ENCODE measurements around the gene NIM1K. TPM values are rescaled to one million over a fixed set of nuclear protein-coding genes. Genes with fewer than 3 reads are reported as not detected.
"Not testable (repeated sequence)": the region's sequence is repeated elsewhere in the genome, so short reads cannot be mapped to it uniquely, and the experiment has no call there.

The NIM1K gene
- total RNA-seq, 1 donor from 2014 or later, result 9.0 TPM

DNA sequence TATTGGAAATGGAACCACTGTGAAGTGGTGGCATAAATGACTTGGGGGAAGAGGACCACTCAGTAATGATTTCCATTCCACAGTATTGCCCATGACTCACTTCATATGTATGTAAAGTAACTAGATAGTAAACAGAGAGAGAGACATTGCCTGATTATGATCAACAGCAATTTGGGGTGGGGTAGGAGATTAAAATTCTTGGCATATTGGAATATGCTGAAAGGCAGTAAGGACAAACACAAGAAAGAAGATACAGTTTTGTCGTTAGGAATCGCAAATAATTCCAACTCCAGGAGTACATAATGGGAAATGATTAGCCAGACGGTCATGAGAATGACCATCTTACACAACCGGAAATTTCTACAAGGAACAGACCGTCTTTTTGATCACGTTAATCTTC lies 122.7 kb downstream of the NIM1K start:
- DNase-seq, result no peak

DNA sequence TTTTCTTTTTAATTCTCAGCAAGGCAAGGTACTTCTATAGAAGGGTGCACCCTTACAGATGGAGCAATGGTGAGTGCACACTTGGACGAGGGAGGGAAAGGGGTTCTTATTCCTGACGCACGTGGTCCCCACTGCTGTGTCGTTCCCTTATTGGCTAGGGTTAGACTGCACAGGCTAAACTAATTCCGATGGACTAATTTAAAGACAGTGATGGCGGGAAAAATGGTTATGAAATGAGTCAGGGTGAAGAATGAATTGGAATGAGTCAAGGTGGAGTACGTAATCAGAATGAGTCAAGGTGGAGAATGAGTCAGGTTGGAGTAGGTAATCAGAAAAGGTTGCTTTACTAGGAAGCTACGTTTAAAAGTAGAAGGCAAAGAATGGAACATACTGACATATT lies 123.2 kb downstream of the NIM1K start:
- no peak for DNase-seq

DNA sequence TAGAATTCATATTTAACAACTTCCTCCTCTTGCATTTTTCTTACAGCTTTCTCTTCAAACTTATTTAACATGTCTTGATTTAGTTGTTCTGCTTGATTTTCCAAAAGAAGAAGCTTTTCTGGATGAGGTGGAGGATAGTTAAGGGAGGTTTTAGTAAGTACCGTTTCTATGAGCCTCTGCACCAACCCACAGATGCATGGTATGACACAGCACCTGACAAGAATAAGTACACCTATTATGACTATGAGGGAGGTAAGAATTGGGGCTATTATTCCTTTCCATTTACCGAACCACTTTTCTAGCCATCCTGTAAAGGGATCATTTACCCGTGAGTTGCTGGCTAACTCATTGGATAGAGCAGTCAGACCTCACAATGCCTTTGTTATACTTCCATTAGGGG lies 123.7 kb downstream of the NIM1K start:
- no peak for DNase-seq

DNA sequence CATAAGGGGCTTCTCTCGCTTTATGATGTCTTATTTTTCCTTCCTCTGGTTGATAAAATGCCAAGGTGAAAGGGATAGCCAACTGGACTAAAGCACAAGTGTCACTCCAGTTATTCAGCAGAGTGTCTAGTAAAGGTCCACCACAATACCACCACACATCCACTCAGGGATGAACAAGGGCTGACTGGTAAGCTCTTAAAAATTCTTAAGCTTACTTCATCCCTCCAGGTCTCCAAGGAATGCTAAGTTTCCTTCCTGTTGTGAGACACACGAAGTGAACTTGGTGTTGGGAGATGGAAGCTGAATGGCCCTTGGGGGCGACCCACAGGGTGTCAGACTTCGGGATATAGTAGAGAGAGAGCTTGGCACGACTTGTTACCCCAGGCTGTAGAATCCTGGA lies 124.4 kb downstream of the NIM1K start:
- DNase-seq, result no peak

DNA sequence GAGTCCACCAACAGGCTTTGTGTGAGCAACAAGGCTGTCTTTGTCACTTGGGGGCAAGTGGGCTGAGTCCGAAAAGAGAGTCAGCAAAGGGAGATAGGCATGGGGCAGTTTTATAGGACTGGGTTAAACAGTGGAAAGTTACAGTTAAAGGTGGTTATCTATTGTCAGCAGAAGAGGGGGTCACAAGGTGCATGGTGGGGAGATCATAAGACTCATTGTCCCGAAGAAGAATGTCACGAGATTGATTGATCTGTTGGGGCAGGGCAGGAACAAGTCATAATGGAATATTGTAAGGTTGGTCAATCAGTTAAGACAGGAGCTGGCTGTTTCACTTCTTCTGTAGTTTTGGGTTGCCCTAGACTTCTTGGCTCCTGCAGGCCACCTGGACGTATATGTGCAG lies 128.8 kb downstream of the NIM1K start:
- no peak for DNase-seq

DNA sequence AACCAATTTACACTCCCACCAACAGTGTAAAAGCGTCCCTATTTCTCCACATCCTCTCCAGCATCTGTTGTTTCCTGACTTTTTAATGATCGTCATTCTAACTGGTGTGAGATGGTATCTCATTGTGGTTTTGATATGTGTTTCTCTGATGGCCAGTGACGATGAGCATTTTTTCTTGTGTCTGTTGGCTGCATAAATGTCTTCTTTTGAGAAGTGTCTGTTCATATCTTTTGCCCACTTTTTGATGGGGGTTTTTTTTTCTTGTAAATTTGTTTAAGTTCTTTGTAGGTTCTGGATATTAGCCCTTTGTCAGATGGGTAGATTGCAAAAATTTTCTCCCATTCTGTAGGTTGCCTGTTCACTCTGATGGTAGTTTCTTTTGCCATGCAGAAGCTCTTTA lies 131.5 kb downstream of the NIM1K start:
- DNase-seq, result not testable (repeated sequence)

DNA sequence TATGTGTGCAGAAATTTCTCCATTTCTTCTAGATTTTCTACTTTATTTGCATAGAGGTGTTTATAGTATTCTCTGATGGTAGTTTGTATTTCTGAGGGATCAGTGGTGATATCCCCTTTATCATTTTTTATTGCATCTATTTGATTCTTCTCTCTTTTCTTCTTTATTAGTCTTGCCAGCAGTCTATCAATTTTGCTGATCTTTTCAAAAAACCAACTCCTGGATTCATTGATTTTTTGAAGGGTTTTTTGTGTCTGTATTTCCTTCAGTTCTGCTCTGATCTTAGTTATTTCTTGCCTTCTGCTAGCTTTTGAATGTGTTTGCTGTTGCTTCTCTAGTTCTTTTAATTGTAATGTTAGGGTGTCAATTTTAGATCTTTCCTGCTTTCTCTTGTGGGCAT lies 133.6 kb downstream of the NIM1K start:
- not testable (repeated sequence) for DNase-seq

Small RNAs within 50 kb of the gene (small RNA-seq; reads per million reads assigned to genes)
- gene AC106800.4, result not detected

Other genes starting within 250 kb of the NIM1K start
- gene ANXA2R, start 151.9 kb upstream of the NIM1K start, total RNA-seq, result 0.31 TPM
- 93.3 TPM for gene ZNF131, start 71.3 kb upstream of the NIM1K start, total RNA-seq
- gene HMGCS1, start 121.2 kb downstream of the NIM1K start, total RNA-seq, result 512 TPM
- gene CCL28, start 220.2 kb downstream of the NIM1K start, total RNA-seq, result 0.47 TPM